Large intestine (tissue), 3 donors: ENCODE measurements around the gene GCLC. TPM values are rescaled to one million over a fixed set of nuclear protein-coding genes. Genes with fewer than 3 reads are reported as not detected.

ENCODE experiments used
- DNase-seq, 2 donors: peaks; one replicate each; pipeline versions ENCODE4 v3.0.0 to v3.0.0-alpha.2; 2013
- H3K27ac ChIP-seq: one replicate; pipeline ENCODE4 v1.5.1; 2013; ENCODE audit warnings: low read length
- H3K27me3 ChIP-seq: 2 replicates; pipeline ENCODE4 v1.6.1; 2013; ENCODE audit warnings: low read length; ENCODE audit not compliant: control insufficient read depth, insufficient read depth
- H3K36me3 ChIP-seq: 2 replicates; pipeline ENCODE4 v1.6.1; 2013; ENCODE audit warnings: low read length; ENCODE audit not compliant: control insufficient read depth, insufficient read depth
- H3K4me1 ChIP-seq: one replicate; pipeline ENCODE4 v1.6.1; 2013; ENCODE audit warnings: low read length; ENCODE audit not compliant: control insufficient read depth, insufficient read depth
- H3K4me3 ChIP-seq: one replicate; pipeline ENCODE4 v1.5.1; 2013; ENCODE audit warnings: low read length
- H3K9me3 ChIP-seq: one replicate; pipeline ENCODE4 v1.6.1; 2013; ENCODE audit warnings: mild to moderate bottlenecking, low read depth, low read length, moderate library complexity; ENCODE audit not compliant: control insufficient read depth
- WGBS: methylation state at CpG from one replicate; pipeline ENCODE4 v1.1.5; 2013; ENCODE audit warnings: low lambda C conversion rate; ENCODE audit not compliant: insufficient coverage; 5-methylcytosine and 5-hydroxymethylcytosine counted together
- polyA plus RNA-seq: library from polyadenylated mRNA; unstranded; fragments of 120-200 nt; gene quantifications from one replicate; pipeline ENCODE4 v1.2.1, GENCODE V29; 2013

Gene GCLC
- polyA plus RNA-seq, 1 donor: 54.7 TPM

DNA sequence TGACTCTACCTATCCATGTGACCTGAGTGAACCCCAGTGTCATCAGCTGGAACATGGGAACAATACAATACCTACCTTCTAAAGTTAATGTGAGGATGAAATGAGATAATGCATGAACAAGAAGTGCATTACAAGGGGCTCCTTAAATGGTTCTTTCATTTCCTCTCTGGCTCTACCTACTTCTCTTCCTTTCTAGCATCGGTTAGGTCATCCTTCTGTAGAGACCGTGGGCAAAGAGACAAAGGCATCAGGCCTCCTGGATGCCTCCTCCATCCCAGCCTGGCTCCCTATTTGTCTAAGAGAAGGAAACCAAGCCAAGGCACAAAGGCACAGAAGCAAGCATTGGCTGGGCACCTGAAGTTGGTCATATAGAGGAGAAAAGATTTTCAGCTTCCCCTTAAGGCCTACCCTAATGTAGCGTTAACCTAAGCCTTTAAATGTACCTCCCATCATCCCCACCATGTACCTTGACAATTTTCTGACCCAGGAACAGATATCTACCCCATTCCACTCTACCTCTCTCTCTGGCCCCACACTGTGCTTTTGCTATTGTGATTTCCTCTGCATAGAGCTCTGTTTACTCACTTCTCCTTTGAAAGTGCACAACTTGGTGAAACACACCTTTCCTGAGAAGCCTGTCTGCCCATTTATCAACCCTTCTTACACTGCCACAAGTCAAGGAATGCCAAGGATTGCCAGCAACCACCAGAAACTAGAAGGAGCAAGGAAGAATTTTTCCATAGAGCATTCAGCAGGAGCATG lies 86.6 kb downstream of the GCLC start:
- no peak overlapping the region for H3K4me3 ChIP-seq
- peaks cover 38% of the 10 kb centered on the region for H3K27me3 ChIP-seq
- H3K36me3 ChIP-seq: no peaks in the 10 kb centered on the region
- no CpG with 5 or more reads among the region's 3 CpGs for WGBS
- DNase-seq: no peak
- H3K9me3 ChIP-seq: no peaks in the 10 kb centered on the region
- no peak overlapping the region for H3K27ac ChIP-seq
- no peaks in the 10 kb centered on the region for H3K4me1 ChIP-seq

DNA sequence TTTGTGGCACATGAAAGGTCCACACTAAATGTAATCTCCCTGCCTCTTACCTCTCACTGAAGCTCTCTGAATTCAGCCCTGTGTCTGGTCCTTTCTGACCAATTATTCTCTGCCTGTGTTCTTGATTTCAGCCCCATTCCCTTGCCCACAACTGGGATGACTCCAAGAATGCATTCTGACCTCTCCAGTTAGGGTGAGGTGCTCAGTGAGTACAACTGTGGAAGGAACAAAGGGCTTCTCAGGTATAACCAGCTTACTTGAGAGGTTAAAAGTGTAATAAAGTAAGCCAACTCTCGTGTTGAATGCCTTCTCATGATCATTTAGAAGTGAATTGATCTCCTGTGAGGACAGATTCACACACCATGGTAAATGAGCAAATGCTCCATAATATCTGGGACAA lies 88.1 kb downstream of the GCLC start:
- H3K27me3 ChIP-seq: peaks cover 26% of the 10 kb centered on the region
- H3K4me3 ChIP-seq: no peak overlapping the region
- H3K9me3 ChIP-seq: no peaks in the 10 kb centered on the region
- H3K4me1 ChIP-seq: no peaks in the 10 kb centered on the region
- H3K36me3 ChIP-seq: no peaks in the 10 kb centered on the region
- no CpG with 5 or more reads among the region's 1 CpG for WGBS
- no peak overlapping the region for H3K27ac ChIP-seq
- no peak for DNase-seq

DNA sequence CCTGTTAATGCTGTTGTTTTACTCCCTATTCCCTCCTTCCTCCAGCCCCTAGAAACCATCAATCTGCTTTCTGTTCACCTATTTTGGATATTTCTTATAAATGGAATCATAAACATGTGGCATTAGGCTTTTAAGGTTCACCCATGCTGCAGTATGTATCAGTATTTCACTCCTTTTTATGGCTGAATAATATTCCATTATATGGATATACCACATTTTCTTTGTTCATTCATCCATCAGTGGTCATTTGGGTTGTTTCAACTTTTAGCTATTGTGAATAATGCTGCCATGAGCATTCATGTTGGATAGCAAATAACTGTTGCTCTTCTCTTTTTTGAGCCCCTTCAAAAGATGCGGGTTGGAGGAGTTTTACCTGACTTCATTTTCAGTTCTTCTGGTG lies 89.2 kb downstream of the GCLC start:
- peaks cover 20% of the 10 kb centered on the region for H3K27me3 ChIP-seq
- no peaks in the 10 kb centered on the region for H3K9me3 ChIP-seq
- H3K36me3 ChIP-seq: no peaks in the 10 kb centered on the region
- no peak overlapping the region for H3K27ac ChIP-seq
- WGBS: 100% methylated on average over 1 of the region's 1 CpG
- no peak overlapping the region for H3K4me3 ChIP-seq
- H3K4me1 ChIP-seq: no peaks in the 10 kb centered on the region
- no peak for DNase-seq

- no peak for DNase-seq
- 46% methylated on average over 2 of the region's 3 CpGs for WGBS
- no peak overlapping the region for H3K4me3 ChIP-seq
- peaks cover 31% of the 10 kb centered on the region for H3K27me3 ChIP-seq
- H3K9me3 ChIP-seq: peaks cover 7% of the 10 kb centered on the region
- no peaks in the 10 kb centered on the region for H3K4me1 ChIP-seq
- no peaks in the 10 kb centered on the region for H3K36me3 ChIP-seq
- H3K27ac ChIP-seq: no peak overlapping the region
These were observed 93.7 kb downstream of the GCLC start for GRCh38 chr6:53451165-53451564.

- Histone ChIP-seq H3K9me3 (peaks cover 7% of the 10 kb centered on the region), H3K36me3 (no peaks in the 10 kb centered on the region), H3K4me1 (no peaks in the 10 kb centered on the region), H3K27ac (no peak overlapping the region), H3K27me3 (peaks cover 37% of the 10 kb centered on the region), H3K4me3 (no peak overlapping the region)
- DNase-seq: no peak
- no CpG with 5 or more reads among the region's 2 CpGs for WGBS
These were observed 97.0 kb downstream of the GCLC start for GRCh38 chr6:53447865-53448264.

Other genes with a start within 250 kb of the GCLC start
- gene ELOVL5, start 196.2 kb downstream of the GCLC start, polyA plus RNA-seq: 40.1 TPM
- gene KLHL31, start 120.7 kb upstream of the GCLC start, polyA plus RNA-seq: 1.6 TPM
- 40.6 TPM for gene LRRC1, start 249.9 kb upstream of the GCLC start, polyA plus RNA-seq